ENCODE data around the gene SNW1.

GRCh38 chr14:77710364-77710763 lies 50.6 kb downstream of the SNW1 start:
- TF ChIP-seq SMAD9 (CRISPR knock-in tag; IDR thresholded peaks at IDR 0.05) (no peak), ZBTB33 (CRISPR knock-in tag; IDR thresholded peaks at IDR 0.05) (no peak), ZFP36 (IDR thresholded peaks at IDR 0.05; ENCODE audit: borderline replicate concordance, low read depth, low read length, partially characterized antibody) (no peak), POLR2AphosphoS5 (IDR thresholded peaks at IDR 0.05; ENCODE audit: low read depth, low read length) (no peak), ATM (IDR thresholded peaks at IDR 0.05; ENCODE audit: borderline replicate concordance) (no peak), ZBTB2 (CRISPR knock-in tag; IDR thresholded peaks at IDR 0.05; ENCODE audit: low read depth) (no peak), CTCF (CRISPR knock-in tag; IDR thresholded peaks at IDR 0.05) (no peak)
